ENCODE results near the gene LEAP2. TPM values are rescaled to one million over a fixed set of nuclear protein-coding genes. Genes with fewer than 3 reads are reported as not detected.
A peak's percentile ranks its signal among the peaks of the same experiment; 100 is the strongest.

LEAP2 gene
- total and polyA plus RNA-seq, 11 donors = 0.16 to 2.0 (median 0.91) TPM

DNA sequence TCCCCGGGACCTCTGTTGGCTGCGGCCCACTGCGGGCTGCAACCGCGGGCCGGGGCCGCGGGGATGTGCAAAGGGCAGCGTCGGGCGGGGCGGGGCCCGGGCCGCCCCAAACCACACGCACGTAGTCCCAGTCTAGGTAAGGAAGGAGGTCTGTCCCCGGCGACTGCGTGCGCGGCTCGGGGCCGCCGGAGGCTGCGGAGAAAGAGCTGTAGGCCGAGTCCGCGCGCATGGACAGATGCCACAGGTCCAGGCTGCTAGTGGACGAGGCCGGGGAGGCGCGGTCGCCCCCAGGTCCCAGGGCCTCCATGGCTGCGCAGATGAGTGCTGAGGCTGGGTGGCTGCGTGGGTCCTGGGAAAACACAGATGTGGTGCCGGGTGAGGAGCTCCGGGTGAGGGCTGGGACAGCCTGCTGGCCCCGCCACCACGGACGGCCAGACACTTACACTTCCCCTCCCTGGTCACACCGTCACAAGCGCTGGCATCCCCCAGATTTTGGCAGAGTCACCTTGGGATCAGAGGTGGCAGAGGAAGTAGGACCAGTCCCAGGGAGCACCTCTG, 47.6 kb upstream of the LEAP2 start:
- Histone ChIP-seq H3K36me3 (peaks cover 0 to 12% (median 3%) of the 10 kb centered on the region in 9 donors), H3K27me3 (peaks cover 0 to 42% (median 0%) of the 10 kb centered on the region in 9 donors), H3K4me3 (peak overlapping the region in 9 of 12 donors; percentile 21 to 46 (median 29)), H3K4me1 (peaks cover 0 to 34% (median 15%) of the 10 kb centered on the region in 12 donors), H3K27ac (peak overlapping the region in 1 of 12 donors; percentile 20), H3K9me3 (no peaks in the 10 kb centered on the region)
- ATAC-seq (no peak), DNase-seq (no peak)
- intact Hi-C loops (cut with DNase I) = loop anchor here in 7 of 10 donors (5.0 to 10.0 kb wide), 7 partner anchors 36 to 441 kb away; partner anchors contain the start of genes GDF9 (in 1 of the 7) and UQCRQ (in 1 of the 7)
- TF ChIP-seq POLR2A (IDR thresholded peaks at IDR 0.05) = no peak
- TF ChIP-seq, protein P1, sequence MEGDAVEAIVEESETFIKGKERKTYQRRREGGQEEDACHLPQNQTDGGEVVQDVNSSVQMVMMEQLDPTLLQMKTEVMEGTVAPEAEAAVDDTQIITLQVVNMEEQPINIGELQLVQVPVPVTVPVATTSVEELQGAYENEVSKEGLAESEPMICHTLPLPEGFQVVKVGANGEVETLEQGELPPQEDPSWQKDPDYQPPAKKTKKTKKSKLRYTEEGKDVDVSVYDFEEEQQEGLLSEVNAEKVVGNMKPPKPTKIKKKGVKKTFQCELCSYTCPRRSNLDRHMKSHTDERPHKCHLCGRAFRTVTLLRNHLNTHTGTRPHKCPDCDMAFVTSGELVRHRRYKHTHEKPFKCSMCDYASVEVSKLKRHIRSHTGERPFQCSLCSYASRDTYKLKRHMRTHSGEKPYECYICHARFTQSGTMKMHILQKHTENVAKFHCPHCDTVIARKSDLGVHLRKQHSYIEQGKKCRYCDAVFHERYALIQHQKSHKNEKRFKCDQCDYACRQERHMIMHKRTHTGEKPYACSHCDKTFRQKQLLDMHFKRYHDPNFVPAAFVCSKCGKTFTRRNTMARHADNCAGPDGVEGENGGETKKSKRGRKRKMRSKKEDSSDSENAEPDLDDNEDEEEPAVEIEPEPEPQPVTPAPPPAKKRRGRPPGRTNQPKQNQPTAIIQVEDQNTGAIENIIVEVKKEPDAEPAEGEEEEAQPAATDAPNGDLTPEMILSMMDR (IDR thresholded peaks at IDR 0.05) = no peak
- WGBS, 4 donors = 42 to 63% (median 58%) methylated on average over 30 to 43 of the region's 43 CpGs

DNA sequence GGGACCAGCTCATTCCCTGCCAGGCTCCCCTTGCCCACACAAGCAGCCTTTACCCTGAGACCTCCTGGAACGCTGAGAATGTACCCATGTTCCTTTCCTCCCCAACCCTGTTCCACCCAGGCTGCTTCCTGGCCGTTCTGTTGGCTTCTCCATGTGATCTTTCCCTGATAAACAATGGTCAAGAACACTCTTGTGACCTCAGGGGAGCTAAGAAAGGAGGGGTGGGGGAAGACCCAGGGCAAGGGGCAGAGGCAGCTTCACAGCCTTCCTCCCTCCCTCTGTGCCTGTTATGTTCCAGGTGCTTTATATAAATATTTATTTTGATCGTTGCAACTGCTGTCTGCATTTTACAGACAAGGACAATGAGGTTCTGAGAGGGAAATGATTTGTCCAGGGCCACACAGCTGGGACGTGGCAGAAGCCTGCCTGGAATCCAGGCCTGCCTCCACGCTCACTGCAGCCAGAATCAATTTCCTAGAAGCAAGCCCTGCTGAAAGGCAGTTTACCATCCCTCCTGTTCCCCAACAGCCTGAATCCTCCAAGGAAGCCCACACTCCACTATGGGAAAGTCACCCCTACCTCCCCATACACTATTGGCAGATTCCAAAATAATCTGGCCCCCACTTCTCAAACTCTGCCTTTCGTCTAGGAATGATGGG, 46.9 kb upstream of the LEAP2 start:
- Histone ChIP-seq H3K9me3 (no peaks in the 10 kb centered on the region), H3K27me3 (peaks cover 0 to 42% (median 0%) of the 10 kb centered on the region in 9 donors), H3K4me3 (no peak overlapping the region), H3K27ac (no peak overlapping the region), H3K36me3 (peaks cover 0 to 12% (median 3%) of the 10 kb centered on the region in 9 donors), H3K4me1 (peaks cover 0 to 39% (median 15%) of the 10 kb centered on the region in 12 donors)
- TF ChIP-seq, protein P1 (IDR thresholded peaks at IDR 0.05) = no peak
- no peak for TF ChIP-seq POLR2A (IDR thresholded peaks at IDR 0.05)
- intact Hi-C loops (cut with DNase I) = loop anchor here in 7 of 10 donors (5.0 to 10.0 kb wide), 7 partner anchors 36 to 442 kb away; partner anchors contain the start of genes GDF9 (in 1 of the 7) and UQCRQ (in 1 of the 7)
- DNase-seq = no peak
- ATAC-seq = no peak
- WGBS, 4 donors = 56 to 68% (median 67%) methylated on average over 6 of the region's 6 CpGs

DNA sequence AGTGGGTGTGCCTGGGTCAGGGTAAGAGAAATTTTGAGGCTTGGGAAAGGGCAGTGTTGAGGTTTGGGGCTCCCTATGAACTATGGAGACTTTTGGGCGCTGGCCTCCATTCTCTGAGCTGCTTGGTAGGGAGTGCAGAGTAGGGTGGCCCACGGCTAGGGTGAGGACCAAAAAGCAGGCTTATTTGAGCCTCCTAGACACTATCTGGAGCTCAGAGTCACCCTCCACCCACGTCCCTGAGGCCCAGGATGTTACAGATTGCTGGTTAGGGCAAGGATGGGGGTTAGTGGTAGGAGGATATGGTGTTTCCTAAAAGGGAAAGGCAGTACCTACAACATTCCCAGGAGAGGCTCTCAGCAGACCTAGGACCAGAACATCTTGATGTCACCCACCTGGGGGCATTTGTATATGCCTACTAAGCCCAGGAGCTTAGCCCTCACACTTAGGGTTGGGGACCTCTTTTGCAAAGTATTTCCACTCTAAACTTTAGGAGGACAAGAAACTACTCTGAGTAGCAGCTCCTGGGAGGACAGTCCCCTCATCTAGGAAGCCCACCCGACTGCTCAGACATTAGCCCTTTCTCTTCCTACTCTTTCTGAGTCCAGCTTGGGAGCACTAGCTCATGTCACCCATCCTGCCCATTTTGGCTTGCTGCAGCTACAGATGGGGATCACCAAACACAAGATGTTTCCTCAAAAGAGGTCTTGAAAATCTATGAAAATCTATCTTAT, 45.4 kb upstream of the LEAP2 start:
- intact Hi-C loops (cut with DNase I) = loop anchor here in 7 of 10 donors (5.0 to 10.0 kb wide), 7 partner anchors 34 to 443 kb away; partner anchors contain the start of genes GDF9 (in 1 of the 7) and UQCRQ (in 1 of the 7)
- Histone ChIP-seq H3K4me3 (no peak overlapping the region), H3K4me1 (peaks cover 0 to 36% (median 15%) of the 10 kb centered on the region in 12 donors), H3K36me3 (peaks cover 0 to 12% (median 0%) of the 10 kb centered on the region in 9 donors), H3K9me3 (no peaks in the 10 kb centered on the region), H3K27ac (no peak overlapping the region), H3K27me3 (peaks cover 0 to 39% (median 0%) of the 10 kb centered on the region in 9 donors)
- WGBS, 4 donors = 85 to 97% (median 93%) methylated on average over 4 of the region's 4 CpGs
- ATAC-seq = no peak
- TF ChIP-seq, protein P1 (IDR thresholded peaks at IDR 0.05) = no peak
- TF ChIP-seq POLR2A (IDR thresholded peaks at IDR 0.05) = no peak
- DNase-seq = no peak

Data from heart left ventricle (tissue), 16 donors.